Measurements from ENCODE around the gene TCF7L1.
A peak's percentile ranks its signal among the peaks of the same experiment; 100 is the strongest.

TCF7L1 gene

DNA sequence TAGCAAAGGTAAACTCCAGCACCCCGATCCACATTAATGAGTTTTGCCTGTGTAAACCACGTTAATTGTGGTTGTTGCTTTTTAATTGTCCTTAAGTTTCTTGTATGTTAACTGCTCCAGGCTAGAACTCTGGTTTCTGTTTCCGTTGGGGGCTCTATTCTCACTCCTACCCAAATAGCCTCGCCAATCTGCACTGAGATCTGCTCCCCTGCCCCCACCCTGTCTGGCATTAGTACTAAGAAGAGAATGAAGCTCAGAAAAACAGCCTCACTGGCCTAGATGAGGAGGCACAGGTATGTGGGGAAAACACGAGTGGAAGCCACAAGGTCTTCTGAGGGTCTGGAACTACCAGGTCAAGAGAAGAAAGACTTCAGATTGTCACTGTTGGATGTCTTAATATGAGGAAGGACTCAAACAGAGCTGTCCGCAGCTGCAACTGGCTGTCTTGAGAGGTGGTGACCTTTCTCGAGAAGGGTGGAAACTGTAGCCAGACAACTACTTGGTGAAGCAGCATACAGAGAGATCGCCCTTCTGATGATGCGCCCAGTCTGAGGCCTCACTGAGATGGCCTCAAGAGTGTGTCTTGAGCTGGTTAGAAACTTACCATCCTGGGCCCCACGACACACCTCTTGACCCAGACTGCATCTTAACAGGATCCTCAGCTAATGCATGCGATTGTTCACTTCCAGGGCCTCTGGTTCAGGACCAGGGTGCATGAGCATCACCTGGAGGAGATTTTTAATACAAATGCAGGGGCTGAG lies 121.5 kb downstream of the TCF7L1 start:
- no peak for DNase-seq (ENCODE audit: low read depth in 2 of 2)

DNA sequence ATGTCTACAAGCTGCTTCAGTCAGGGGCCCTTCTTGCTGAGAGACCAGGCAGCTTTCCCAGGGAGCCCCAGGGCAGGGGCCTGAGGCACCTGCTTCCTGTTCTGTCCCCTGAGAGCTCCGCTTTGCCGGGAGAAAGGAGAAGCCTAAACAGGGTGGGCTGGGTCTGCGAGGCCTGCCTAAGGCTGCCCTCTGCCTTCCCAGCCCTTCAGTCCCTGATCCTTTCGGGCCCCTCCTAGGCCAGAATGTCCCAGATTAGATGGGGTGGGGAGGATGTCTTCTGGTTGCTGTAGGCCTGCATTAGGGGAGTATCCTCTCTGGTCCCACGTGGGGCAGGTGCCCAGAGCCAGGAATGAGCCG lies 122.2 kb downstream of the TCF7L1 start:
- no peak for DNase-seq (ENCODE audit: low read depth in 2 of 2)

DNA sequence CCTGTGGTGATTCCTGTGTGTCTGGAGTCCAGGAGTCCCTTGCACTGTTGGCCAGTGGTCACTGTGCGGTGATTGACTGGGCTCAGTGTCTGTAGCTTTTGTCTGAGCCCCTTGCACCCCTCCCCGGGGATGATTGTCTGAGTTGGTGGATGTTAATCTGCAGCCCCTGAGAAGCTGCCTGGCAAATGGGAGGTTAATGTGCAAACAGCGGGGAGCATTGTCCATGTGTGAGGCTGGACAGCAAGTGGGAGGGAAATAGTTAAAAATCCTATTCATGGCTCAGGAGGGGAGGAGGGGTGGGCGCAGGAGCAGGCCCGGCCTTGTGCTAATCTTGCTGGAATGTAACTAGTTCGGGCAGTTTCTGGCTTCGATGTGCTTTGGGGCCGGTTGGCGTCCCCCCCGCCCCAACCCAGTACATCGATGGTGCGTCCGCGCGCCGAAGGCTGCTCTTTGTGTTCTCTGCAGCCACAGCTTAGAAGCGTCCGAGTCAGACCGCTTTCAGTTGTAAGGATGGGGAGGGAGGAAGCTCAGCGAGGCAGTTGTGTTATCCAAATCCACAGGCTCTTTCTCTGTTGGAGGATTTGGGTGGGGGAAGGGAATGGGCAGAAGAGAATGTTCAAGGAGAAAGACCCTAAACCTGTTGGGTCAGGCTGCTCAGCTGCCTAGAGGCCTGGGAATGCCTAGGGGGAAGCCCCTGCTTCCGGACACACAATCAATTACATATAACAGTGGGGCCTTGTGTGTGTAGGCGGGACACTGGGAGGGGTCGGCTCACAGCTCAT lies 122.8 kb downstream of the TCF7L1 start:
- DNase-seq (ENCODE audit: low read depth in 2 of 2) = no peak

GRCh38 chr2:85257359-85257969 lies 124.3 kb downstream of the TCF7L1 start:
- DNase-seq (ENCODE audit: low read depth in 2 of 2) = no peak

GRCh38 chr2:85257970-85258605 lies 124.9 kb downstream of the TCF7L1 start:
- no peak for DNase-seq (ENCODE audit: low read depth in 2 of 2)

- no peak for DNase-seq (ENCODE audit: low read depth in 2 of 2)
Observed at GRCh38 chr2:85259101-85259590, 126.0 kb downstream of the TCF7L1 start.

GRCh38 chr2:85259879-85260278 lies 126.7 kb downstream of the TCF7L1 start:
- no peak for DNase-seq (ENCODE audit: low read depth in 2 of 2)

GRCh38 chr2:85263591-85263990 lies 130.4 kb downstream of the TCF7L1 start:
- DNase-seq (ENCODE audit: low read depth in 2 of 2) = no peak

DNA sequence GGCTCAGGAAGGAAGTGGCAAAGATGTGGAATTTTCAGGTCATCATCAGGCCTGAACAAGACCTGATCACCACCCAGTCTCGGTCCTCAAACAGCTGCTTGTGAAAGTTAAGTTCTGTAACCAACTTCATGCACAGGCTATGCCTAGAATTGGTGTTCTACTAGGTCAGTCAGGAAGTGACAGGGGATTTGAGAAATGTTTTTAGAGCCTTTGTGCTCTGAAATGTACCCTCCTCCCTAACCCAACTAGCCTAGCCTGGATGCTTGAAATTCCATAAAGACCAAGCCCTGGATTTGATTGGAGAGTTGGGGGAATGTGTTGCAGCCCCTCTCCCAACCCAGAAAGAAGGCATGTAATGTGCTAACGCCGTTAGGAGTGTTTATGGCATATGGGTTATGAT lies 131.3 kb downstream of the TCF7L1 start:
- no peak for DNase-seq (ENCODE audit: low read depth in 2 of 2)

DNA sequence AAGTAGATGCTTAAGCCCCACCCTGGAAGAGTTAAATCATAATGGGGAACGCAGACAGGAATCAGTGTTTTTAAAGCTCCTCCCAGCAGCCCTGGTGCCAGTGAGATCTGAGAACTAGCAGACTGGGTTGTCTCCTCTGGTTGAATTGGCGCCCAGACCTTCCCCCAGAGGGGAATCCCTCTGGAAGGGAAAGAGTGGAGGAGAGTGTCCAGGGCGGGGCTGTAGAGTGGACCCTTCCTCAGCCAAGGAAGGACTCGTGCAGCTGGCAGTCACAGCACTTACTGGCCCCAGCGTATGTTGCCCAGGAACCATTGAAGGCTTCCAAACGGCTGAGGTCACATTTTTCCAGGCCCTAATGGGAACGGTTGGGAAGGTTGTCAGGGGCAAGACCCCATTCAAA lies 132.1 kb downstream of the TCF7L1 start:
- DNase-seq (ENCODE audit: low read depth in 2 of 2) = no peak

DNA sequence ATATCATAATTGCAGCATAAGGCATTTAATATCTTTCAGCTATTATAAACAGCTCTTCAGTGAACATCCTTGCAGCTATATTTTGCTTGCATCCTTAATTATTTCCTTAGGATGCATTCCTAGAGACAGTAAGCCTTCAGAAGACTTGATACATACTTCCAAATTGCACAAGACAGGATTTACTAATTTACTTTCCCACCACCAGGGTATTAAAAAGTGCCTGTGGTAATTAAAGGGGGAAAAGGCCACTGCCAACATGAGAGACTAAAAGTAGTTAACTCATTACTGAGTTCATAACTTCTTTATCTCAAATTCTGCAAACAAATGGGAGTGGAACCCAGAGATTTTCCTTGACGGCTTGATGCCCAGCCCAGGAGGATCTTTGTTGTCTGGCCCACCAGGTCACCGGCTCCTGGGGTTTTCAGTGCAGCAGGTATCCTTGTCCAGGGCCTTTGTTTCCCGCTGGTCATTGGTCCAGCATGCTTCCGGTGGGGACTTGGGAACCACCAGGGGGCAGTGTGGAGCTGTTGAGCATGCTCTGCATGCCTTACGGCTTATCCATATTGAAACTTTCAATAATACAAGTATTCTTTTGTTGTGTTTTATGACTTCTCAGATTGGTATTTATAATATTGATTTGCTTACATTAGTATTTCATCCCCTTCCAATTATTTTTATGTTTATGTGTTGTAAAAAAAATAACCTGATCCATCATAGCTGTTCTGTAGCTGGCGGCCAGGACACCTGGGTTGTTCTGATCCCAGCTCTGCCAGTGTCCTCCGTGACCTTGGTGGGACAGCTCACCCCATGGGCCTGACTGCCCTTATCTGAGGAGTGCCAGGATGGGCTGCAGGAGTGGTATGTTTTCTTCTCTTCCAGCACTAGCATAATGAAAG lies 133.2 kb downstream of the TCF7L1 start:
- DNase-seq (ENCODE audit: low read depth in 2 of 2) = peak; percentile 31 to 46

DNA sequence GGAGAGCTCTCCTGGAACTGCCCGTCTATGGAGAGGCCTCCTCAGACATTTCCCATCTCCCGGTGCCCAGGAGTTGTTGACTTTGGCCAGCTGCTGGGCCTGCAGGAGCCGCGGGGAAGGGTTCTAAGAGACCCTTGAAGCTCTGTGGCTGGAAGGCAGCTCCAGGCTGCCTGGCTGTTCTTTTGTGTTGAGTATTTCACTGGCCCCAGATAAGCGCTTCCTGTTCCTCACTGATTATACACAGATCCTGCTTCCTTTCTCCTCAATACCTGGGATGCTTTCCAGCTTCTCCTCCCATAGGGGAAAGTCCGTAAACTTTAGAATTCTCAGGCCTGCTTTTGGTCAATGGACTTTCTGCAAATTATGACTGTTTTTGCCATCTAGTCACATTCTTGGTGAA lies 136.8 kb downstream of the TCF7L1 start:
- no peak for DNase-seq (ENCODE audit: low read depth in 2 of 2)

DNA sequence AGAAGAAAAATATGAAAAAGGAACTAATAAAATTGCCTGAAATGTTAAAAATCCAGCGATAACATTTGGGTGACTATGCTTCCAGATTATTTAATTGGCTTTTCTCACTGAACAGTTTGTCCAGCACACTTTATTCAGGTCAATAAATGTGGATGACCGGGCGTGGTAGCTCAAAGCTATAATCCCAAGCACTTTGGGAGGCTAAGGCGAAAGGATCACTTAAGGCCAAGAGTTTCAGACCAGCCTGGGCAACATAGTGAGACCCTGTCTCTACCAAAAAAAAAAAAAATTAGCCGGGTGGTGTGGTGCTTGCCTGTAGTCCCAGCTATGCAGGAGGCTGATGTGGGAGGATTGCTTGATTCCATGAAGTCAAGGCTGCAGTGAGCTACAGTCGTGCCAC lies 139.2 kb downstream of the TCF7L1 start:
- DNase-seq (ENCODE audit: low read depth in 2 of 2) = no peak

GRCh38 chr2:85273738-85274731 lies 140.8 kb downstream of the TCF7L1 start:
- DNase-seq (ENCODE audit: low read depth in 2 of 2) = no peak

- DNase-seq (ENCODE audit: low read depth in 2 of 2) = no peak
Observed at GRCh38 chr2:85275984-85276540, 142.9 kb downstream of the TCF7L1 start.

DNA sequence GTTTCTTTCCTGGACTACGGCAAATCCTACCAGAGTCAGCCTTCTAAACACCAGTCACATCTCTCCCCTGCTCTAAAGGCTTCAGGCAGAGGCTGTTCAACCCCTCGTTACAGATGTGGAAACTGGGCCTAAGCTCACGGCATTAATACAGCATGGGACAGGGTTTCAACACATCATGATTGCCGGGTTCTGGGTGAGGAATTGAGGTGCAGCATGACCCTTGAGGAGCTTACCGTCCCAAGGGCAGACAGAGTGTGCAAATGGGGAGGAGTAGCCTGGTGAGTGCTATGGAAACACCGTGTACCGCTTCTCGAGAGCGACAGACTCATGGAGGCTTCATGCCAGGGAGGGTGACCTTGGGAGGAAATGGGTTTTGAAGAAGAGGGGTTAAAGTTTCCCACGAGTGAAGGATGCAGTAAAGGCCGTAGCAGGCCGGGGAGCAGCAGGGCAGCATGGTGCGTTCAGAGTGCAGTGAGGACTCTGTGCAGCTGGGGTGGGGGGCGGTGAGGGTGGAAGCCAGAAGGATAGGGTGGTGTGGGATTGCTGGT lies 143.5 kb downstream of the TCF7L1 start:
- no peak for DNase-seq (ENCODE audit: low read depth in 2 of 2)

GRCh38 chr2:85277416-85278158 lies 144.4 kb downstream of the TCF7L1 start:
- DNase-seq (ENCODE audit: low read depth in 2 of 2) = no peak

GRCh38 chr2:85278361-85278760 lies 145.2 kb downstream of the TCF7L1 start:
- DNase-seq (ENCODE audit: low read depth in 2 of 2) = no peak

DNA sequence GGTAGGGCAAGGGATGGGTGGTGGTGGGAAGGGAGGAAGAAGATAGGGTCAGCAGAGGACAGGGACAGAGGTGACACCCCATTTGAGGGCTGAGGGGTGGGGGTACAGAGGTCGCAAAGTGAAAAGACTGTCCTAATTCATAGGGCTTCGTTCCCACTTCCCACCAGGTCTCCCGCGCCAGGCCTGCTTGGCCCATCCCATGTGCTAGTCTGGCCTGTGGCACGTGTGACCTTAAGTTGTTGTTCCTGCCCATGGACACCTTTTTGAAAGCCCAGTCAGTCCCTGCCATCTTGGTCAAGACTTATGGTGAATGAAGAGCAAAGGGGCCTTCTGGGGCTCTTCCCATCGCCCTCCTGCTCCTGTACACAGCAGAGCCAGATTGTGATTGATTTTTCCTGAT lies 148.4 kb downstream of the TCF7L1 start:
- DNase-seq (ENCODE audit: low read depth in 2 of 2) = no peak
